Kidney epithelial cell (primary cell): ENCODE measurements around the gene VMA21. TPM values are rescaled to one million over a fixed set of nuclear protein-coding genes. Genes with fewer than 3 reads are reported as not detected.

Experiments used
- DNase-seq: peaks from one replicate; pipeline ENCODE4 v3.0.0-alpha.2; 2010; ENCODE audit warnings: low read depth
- H3K27me3 ChIP-seq: 2 replicates; pipeline ENCODE4 v1.6.0; 2011; ENCODE audit warnings: low read length; ENCODE audit not compliant: control insufficient read depth, insufficient read depth
- H3K36me3 ChIP-seq: 2 replicates; pipeline ENCODE4 v1.5.1; 2011; ENCODE audit warnings: low read length; ENCODE audit not compliant: control insufficient read depth, insufficient read depth
- H3K4me3 ChIP-seq: 2 replicates; pipeline ENCODE4 v1.5.1; 2011; ENCODE audit warnings: low read depth, mild to moderate bottlenecking, control low read depth, low read length
- CTCF ChIP-seq: IDR thresholded peaks from 2 replicates; pipeline ENCODE4 v1.5.1; 2011; ENCODE audit warnings: mild to moderate bottlenecking, moderate library complexity, low read length, control low read depth, inconsistent platforms; ENCODE audit not compliant: insufficient read depth, poor library complexity, severe bottlenecking
- total RNA-seq: library from RNA; depleted of rRNA; stranded (reverse); fragments of >200 nt; gene quantifications from 2 replicates; pipeline ENCODE4 v1.2.3, GENCODE V29; 2015

VMA21 gene
- 55.7 and 62.7 TPM in 2 replicates for total RNA-seq

- Histone ChIP-seq H3K27me3 (no peaks in the 10 kb centered on the region), H3K36me3 (no peaks in the 10 kb centered on the region), H3K4me3 (peak within 1 kb of the TSS; percentile 93)
- peak; percentile 14 for DNase-seq
- no peak for TF ChIP-seq CTCF
Observed at GRCh38 chrX:151396825-151397740, at the start of gene VMA21. Gene VMA21 (plus strand): TSS chrX:151397206. CDS start chrX:151397309, 103 bp downstream.

- H3K27me3 ChIP-seq: peaks cover 5% of the 10 kb centered on the region
- no peak for TF ChIP-seq CTCF
- DNase-seq: no peak
- no peaks in the 10 kb centered on the region for H3K36me3 ChIP-seq
- no peak overlapping the region for H3K4me3 ChIP-seq
Observed at GRCh38 chrX:151359341-151359740, 37.7 kb upstream of the VMA21 start.

GRCh38 chrX:151359931-151360871 is 36.8 kb upstream of the VMA21 start:
- peak; percentile 73 for TF ChIP-seq CTCF

GRCh38 chrX:151363316-151363715 is 33.7 kb upstream of the VMA21 start:
- Histone ChIP-seq H3K27me3 (peaks cover 5% of the 10 kb centered on the region), H3K4me3 (no peak overlapping the region), H3K36me3 (no peaks in the 10 kb centered on the region)
- TF ChIP-seq CTCF: no peak
- DNase-seq: no peak

More at GRCh38 chrX:151359931-151360871, 36.8 kb upstream of the VMA21 start:
- DNase-seq: no peak
- Histone ChIP-seq H3K4me3 (no peak overlapping the region), H3K27me3 (peaks cover 5% of the 10 kb centered on the region), H3K36me3 (no peaks in the 10 kb centered on the region)

GRCh38 chrX:151365579-151365978 is 31.4 kb upstream of the VMA21 start:
- Histone ChIP-seq H3K4me3 (no peak overlapping the region), H3K27me3 (no peaks in the 10 kb centered on the region), H3K36me3 (no peaks in the 10 kb centered on the region)
- TF ChIP-seq CTCF: no peak
- DNase-seq: no peak
